Sigmoid colon (tissue), 7 donors: Measurements from ENCODE around the gene TCF25. TPM values are rescaled to one million over a fixed set of nuclear protein-coding genes. Genes with fewer than 3 reads are reported as not detected.
"Not testable (repeated sequence)": the region's sequence is repeated elsewhere in the genome, so short reads cannot be mapped to it uniquely, and the experiment has no call there.

ENCODE experiments used
- DNase-seq: peaks from one replicate; pipeline ENCODE4 v3.0.0-alpha.2; 2019
- H3K27ac ChIP-seq, 4 donors: fragments of 200-600 bp; sonication (generic); one replicate each; pipeline ENCODE4 v1.5.1; 2016 to 2019; ENCODE audit warnings: mild to moderate bottlenecking in 1 of 4
- H3K27me3 ChIP-seq, 3 donors: fragments of 200-600 bp; sonication (generic); one replicate each; pipeline ENCODE4 v1.5.1; 2019; ENCODE audit warnings: mild to moderate bottlenecking in 1 of 3
- H3K36me3 ChIP-seq, 4 donors: fragments of 200-600 bp; sonication (generic); one replicate each; pipeline ENCODE4 v1.5.1; 2016 to 2019
- H3K4me1 ChIP-seq, 4 donors: fragments of 200-600 bp; sonication (generic); one replicate each; pipeline ENCODE4 v1.5.1; 2017 to 2019
- H3K4me3 ChIP-seq, 4 donors: fragments of 200-600 bp; sonication (generic); one replicate each; pipeline ENCODE4 v1.5.1; 2017 to 2019; ENCODE audit warnings: mild to moderate bottlenecking in 2 of 4, moderate library complexity in 1 of 4
- H3K9me3 ChIP-seq, 4 donors: fragments of 200-600 bp in 3 of 4; sonication (generic) in 3 of 4; one replicate each; pipeline versions ENCODE4 v1.5.1 to v1.6.1; 2013 to 2019
- EP300 ChIP-seq, 4 donors: sonication (generic); formaldehyde crosslinking; IDR thresholded peaks; one replicate each; pipeline ENCODE4 v1.6.1; 2017; ENCODE audit warnings: antibody characterized with exemption in 4 of 4
- POLR2A ChIP-seq, 2 donors: fragments of 450-650 bp; IDR thresholded peaks; one replicate each; pipeline ENCODE4 v1.6.1; 2016; ENCODE audit warnings: antibody characterized with exemption in 2 of 2, mild to moderate bottlenecking in 2 of 2, moderate library complexity in 2 of 2
- POLR2AphosphoS5 ChIP-seq, 4 donors: sonication (generic); formaldehyde crosslinking; IDR thresholded peaks; one replicate each; pipeline ENCODE4 v1.6.1; 2017; ENCODE audit warnings: antibody characterized with exemption in 4 of 4
- WGBS, 2 donors: extraction: QIAGEN DNeasy Blood & Tissue Kit; methylation state at CpG; one replicate each; pipeline ENCODE4 v1.1.7; 2013; 5-methylcytosine and 5-hydroxymethylcytosine counted together
- intact Hi-C: fragments of 100-400 bp; cut with DNase I; formaldehyde crosslinking; loops from one replicate; pipeline ENCODE4 v1.15.1; 2023
- polyA plus RNA-seq, 3 donors: library from polyadenylated mRNA; stranded (reverse); fragments of 200-250 nt; gene quantifications; one replicate each; pipeline ENCODE4 v1.2.3, GENCODE V29; 2013
- total RNA-seq, 4 donors: library from RNA; depleted of rRNA; stranded (reverse); fragments of >200 nt; gene quantifications; one replicate each; pipeline ENCODE4 v1.1.0, GENCODE V29; 2016
- TF ChIP-seq, protein P1 (sequence below), 4 experiments: fragments of 450-650 bp in 3 of 4; fragments of 200-600 bp in 1 of 4; IDR thresholded peaks; one replicate each; pipeline ENCODE4 v1.5.1; 2016 to 2019; ENCODE audit warnings: antibody characterized with exemption in 4 of 4, mild to moderate bottlenecking in 3 of 4, moderate library complexity in 2 of 4
- donor health status: healthy with polysubstance abuse.
- donor health status: Bipolar disorder and iron deficiency.
- donor health status: healthy.

Gene TCF25
- total and polyA plus RNA-seq, 7 donors, result 89.7 to 244 (median 132) TPM

DNA sequence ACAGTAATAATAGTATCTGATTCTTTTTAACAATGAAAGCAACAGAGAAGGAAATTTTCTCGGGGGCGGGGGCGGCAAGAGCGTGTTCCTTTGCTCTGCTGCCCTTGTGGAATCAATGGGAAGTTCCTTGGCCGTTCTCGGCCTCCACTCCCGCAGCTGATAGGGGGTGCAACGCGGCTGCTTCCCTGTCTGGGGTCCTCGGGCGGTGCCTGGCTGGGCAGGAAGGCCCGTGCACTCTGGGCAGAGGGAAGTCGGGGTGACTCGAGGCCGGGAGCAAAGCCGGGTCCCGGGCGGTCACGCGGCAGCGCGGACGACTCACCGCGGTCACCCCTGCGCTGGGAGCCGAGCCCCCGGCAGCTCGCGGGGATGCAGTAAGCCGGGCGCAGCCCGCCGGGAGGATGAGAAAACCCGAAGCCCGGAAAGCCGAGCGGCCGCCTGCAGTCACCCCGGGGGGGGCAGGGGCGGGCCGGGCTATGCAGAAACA is 52.2 kb downstream of the TCF25 start:
- Histone ChIP-seq H3K36me3 (no peaks in the 10 kb centered on the region), H3K4me1 (peaks cover 0 to 57% (median 49%) of the 10 kb centered on the region in 4 donors), H3K27ac (peak overlapping the region in 1 of 4 donors; percentile 40), H3K27me3 (peaks cover 9 to 49% (median 30%) of the 10 kb centered on the region in 3 donors), H3K4me3 (peak overlapping the region in 3 of 4 donors; percentile 23 to 50 (median 49)), H3K9me3 (no peaks in the 10 kb centered on the region)
- WGBS, 2 donors, result 2% methylated on average over 42 of the region's 42 CpGs
- intact Hi-C loops, result no loop called here
- DNase-seq, result no peak
- no peak for TF ChIP-seq POLR2A (IDR thresholded peaks at IDR 0.05)
- TF ChIP-seq, protein P1, sequence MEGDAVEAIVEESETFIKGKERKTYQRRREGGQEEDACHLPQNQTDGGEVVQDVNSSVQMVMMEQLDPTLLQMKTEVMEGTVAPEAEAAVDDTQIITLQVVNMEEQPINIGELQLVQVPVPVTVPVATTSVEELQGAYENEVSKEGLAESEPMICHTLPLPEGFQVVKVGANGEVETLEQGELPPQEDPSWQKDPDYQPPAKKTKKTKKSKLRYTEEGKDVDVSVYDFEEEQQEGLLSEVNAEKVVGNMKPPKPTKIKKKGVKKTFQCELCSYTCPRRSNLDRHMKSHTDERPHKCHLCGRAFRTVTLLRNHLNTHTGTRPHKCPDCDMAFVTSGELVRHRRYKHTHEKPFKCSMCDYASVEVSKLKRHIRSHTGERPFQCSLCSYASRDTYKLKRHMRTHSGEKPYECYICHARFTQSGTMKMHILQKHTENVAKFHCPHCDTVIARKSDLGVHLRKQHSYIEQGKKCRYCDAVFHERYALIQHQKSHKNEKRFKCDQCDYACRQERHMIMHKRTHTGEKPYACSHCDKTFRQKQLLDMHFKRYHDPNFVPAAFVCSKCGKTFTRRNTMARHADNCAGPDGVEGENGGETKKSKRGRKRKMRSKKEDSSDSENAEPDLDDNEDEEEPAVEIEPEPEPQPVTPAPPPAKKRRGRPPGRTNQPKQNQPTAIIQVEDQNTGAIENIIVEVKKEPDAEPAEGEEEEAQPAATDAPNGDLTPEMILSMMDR (IDR thresholded peaks at IDR 0.05), result no peak

- 72 to 77% methylated on average over 16 of the region's 16 CpGs for WGBS, 2 donors
- no peaks in the 10 kb centered on the region for H3K36me3 ChIP-seq
- no peak for DNase-seq
- H3K4me3 ChIP-seq, result no peak overlapping the region
- TF ChIP-seq POLR2A (IDR thresholded peaks at IDR 0.05), result no peak
- TF ChIP-seq, protein P1 (IDR thresholded peaks at IDR 0.05), result no peak
- no peak for TF ChIP-seq POLR2AphosphoS5 (IDR thresholded peaks at IDR 0.05)
- TF ChIP-seq EP300 (IDR thresholded peaks at IDR 0.05), result no peak
- peaks cover 0 to 14% (median 4%) of the 10 kb centered on the region in 3 donors for H3K27me3 ChIP-seq
- intact Hi-C loops, result no loop called here
- H3K9me3 ChIP-seq, result no peaks in the 10 kb centered on the region
- peaks cover 0 to 3% (median 3%) of the 10 kb centered on the region in 4 donors for H3K4me1 ChIP-seq
- no peak overlapping the region for H3K27ac ChIP-seq
Observed at GRCh38 chr16:89931305-89931896, 58.0 kb downstream of the TCF25 start.

- DNase-seq, result no peak
- H3K4me1 ChIP-seq, result no peaks in the 10 kb centered on the region
- peaks cover 0 to 9% (median 4%) of the 10 kb centered on the region in 3 donors for H3K27me3 ChIP-seq
- no peaks in the 10 kb centered on the region for H3K9me3 ChIP-seq
- no peaks in the 10 kb centered on the region for H3K36me3 ChIP-seq
- intact Hi-C loops, result no loop called here
- no peak overlapping the region for H3K27ac ChIP-seq
- WGBS, 2 donors, result 81 to 89% methylated on average over 6 of the region's 6 CpGs
- H3K4me3 ChIP-seq, result no peak overlapping the region
- no peak for TF ChIP-seq POLR2A (IDR thresholded peaks at IDR 0.05)
- TF ChIP-seq, protein P1 (IDR thresholded peaks at IDR 0.05), result no peak
- TF ChIP-seq POLR2AphosphoS5 (IDR thresholded peaks at IDR 0.05), result no peak
- TF ChIP-seq EP300 (IDR thresholded peaks at IDR 0.05), result no peak
Observed at GRCh38 chr16:89931964-89932363, 58.6 kb downstream of the TCF25 start.

GRCh38 chr16:89934019-89934418 is 60.6 kb downstream of the TCF25 start:
- H3K27ac ChIP-seq, DNase-seq, intact Hi-C loops, H3K9me3 ChIP-seq, H3K27me3 ChIP-seq, H3K4me1 ChIP-seq, H3K4me3 ChIP-seq, H3K36me3 ChIP-seq: not testable (repeated sequence)
- 82 to 94% methylated on average over 29 of the region's 29 CpGs for WGBS, 2 donors

DNA sequence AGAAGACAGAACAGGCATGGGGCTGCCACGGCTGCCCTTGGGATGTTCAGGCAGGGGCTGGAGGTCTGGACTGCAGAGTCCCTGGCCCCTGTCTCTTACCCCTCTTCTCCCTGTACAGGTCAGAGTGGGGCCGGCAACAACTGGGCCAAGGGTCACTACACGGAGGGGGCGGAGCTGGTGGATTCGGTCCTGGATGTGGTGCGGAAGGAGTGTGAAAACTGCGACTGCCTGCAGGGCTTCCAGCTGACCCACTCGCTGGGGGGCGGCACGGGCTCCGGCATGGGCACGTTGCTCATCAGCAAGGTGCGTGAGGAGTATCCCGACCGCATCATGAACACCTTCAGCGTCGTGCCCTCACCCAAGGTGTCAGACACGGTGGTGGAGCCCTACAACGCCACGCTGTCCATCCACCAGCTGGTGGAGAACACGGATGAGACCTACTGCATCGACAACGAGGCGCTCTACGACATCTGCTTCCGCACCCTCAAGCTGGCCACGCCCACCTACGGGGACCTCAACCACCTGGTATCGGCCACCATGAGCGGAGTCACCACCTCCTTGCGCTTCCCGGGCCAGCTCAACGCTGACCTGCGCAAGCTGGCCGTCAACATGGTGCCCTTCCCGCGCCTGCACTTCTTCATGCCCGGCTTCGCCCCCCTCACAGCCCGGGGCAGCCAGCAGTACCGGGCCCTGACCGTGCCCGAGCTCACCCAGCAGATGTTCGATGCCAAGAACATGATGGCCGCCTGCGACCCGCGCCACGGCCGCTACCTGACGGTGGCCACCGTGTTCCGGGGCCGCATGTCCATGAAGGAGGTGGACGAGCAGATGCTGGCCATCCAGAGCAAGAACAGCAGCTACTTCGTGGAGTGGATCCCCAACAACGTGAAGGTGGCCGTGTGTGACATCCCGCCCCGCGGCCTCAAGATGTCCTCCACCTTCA is 61.5 kb downstream of the TCF25 start:
- 94 to 96% methylated on average over 61 of the region's 61 CpGs for WGBS, 2 donors
- H3K27me3 ChIP-seq, result peaks cover 0 to 9% (median 4%) of the 10 kb centered on the region in 3 donors
- H3K9me3 ChIP-seq, result no peaks in the 10 kb centered on the region
- no peaks in the 10 kb centered on the region for H3K36me3 ChIP-seq
- no peak for DNase-seq
- intact Hi-C loops, result no loop called here
- no peak overlapping the region for H3K27ac ChIP-seq
- no peak overlapping the region for H3K4me3 ChIP-seq
- TF ChIP-seq EP300 (IDR thresholded peaks at IDR 0.05) (no peak), POLR2AphosphoS5 (IDR thresholded peaks at IDR 0.05) (no peak), POLR2A (IDR thresholded peaks at IDR 0.05) (no peak)
- TF ChIP-seq, protein P1 (IDR thresholded peaks at IDR 0.05), result no peak
- H3K4me1 ChIP-seq, result no peaks in the 10 kb centered on the region

DNA sequence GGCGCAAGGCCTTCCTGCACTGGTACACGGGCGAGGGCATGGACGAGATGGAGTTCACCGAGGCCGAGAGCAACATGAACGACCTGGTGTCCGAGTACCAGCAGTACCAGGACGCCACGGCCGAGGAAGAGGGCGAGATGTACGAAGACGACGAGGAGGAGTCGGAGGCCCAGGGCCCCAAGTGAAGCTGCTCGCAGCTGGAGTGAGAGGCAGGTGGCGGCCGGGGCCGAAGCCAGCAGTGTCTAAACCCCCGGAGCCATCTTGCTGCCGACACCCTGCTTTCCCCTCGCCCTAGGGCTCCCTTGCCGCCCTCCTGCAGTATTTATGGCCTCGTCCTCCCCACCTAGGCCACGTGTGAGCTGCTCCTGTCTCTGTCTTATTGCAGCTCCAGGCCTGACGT is 62.2 kb downstream of the TCF25 start:
- H3K36me3 ChIP-seq, H3K27ac ChIP-seq, H3K4me1 ChIP-seq, H3K4me3 ChIP-seq, intact Hi-C loops, H3K9me3 ChIP-seq, H3K27me3 ChIP-seq, DNase-seq: not testable (repeated sequence)
- 83 to 91% methylated on average over 27 of the region's 27 CpGs for WGBS, 2 donors
